ENCODE measurements around the gene HES5.
"Not testable (repeated sequence)": the region's sequence is repeated elsewhere in the genome, so short reads cannot be mapped to it uniquely, and the experiment has no call there.

- not testable (repeated sequence) for TF ChIP-seq EZH2 (IDR thresholded peaks at IDR 0.05; ENCODE audit: low read length, unreplicated experiment)
- TF ChIP-seq, protein P1, sequence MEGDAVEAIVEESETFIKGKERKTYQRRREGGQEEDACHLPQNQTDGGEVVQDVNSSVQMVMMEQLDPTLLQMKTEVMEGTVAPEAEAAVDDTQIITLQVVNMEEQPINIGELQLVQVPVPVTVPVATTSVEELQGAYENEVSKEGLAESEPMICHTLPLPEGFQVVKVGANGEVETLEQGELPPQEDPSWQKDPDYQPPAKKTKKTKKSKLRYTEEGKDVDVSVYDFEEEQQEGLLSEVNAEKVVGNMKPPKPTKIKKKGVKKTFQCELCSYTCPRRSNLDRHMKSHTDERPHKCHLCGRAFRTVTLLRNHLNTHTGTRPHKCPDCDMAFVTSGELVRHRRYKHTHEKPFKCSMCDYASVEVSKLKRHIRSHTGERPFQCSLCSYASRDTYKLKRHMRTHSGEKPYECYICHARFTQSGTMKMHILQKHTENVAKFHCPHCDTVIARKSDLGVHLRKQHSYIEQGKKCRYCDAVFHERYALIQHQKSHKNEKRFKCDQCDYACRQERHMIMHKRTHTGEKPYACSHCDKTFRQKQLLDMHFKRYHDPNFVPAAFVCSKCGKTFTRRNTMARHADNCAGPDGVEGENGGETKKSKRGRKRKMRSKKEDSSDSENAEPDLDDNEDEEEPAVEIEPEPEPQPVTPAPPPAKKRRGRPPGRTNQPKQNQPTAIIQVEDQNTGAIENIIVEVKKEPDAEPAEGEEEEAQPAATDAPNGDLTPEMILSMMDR (conservative IDR thresholded peaks at IDR 0.05; ENCODE audit: low read depth, low read length): not testable (repeated sequence)
These were observed 39.6 kb upstream of the HES5 start for GRCh38 chr1:2569703-2570102.
